HG03354 (cell line): ENCODE data around the gene SWSAP1.
A peak's percentile ranks its signal among the peaks of the same experiment; 100 is the strongest.
"Not testable (repeated sequence)": the region's sequence is repeated elsewhere in the genome, so short reads cannot be mapped to it uniquely, and the experiment has no call there.

Experiments used
- ATAC-seq: cut with Tn5 transposase; IDR thresholded peaks from one replicate; pipeline ENCODE4 v1.9.1; 2021; ENCODE audit warnings: mild to moderate bottlenecking; ENCODE audit not compliant: unreplicated experiment, poor library complexity, severe bottlenecking

Gene SWSAP1

DNA sequence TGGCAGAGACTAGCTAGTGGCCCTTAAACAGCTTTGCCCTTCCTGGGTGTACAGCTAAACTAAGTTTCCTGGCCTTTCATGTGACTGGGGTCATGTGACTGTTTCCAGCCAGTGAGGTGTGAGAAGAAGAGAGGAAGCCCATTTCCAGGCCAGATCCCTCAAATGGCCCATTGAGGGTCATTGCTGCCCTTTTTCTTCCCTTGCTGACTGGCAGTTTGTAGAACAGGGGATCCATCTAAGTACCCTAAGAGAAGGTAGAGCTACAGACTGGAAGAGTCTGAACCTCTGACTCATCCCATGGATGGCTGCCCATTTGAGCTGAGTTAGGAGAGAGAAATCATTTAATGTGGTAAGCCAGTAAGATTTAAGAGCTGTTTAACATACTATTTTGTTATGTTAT is 2.8 kb downstream of the SWSAP1 start:
- no peak for ATAC-seq

DNA sequence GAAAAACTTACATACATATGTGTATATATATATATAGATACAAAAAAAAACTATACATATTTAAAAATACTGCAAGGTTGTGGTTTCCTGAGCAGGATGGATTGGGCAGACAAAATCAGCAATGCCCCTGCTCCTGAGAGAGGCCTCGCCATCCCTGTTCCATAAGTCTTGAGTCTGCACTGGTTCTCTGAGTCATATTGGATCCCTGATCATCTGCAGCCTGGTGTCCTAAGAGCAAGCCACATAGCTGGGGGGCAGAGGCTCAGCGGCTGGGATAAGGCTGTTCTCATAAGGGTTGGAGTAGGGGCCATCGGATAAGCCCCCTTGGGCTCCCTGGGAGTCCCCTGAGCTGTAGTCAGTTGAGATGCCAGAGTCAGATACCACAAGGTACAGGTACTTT is 3.3 kb downstream of the SWSAP1 start:
- no peak for ATAC-seq

DNA sequence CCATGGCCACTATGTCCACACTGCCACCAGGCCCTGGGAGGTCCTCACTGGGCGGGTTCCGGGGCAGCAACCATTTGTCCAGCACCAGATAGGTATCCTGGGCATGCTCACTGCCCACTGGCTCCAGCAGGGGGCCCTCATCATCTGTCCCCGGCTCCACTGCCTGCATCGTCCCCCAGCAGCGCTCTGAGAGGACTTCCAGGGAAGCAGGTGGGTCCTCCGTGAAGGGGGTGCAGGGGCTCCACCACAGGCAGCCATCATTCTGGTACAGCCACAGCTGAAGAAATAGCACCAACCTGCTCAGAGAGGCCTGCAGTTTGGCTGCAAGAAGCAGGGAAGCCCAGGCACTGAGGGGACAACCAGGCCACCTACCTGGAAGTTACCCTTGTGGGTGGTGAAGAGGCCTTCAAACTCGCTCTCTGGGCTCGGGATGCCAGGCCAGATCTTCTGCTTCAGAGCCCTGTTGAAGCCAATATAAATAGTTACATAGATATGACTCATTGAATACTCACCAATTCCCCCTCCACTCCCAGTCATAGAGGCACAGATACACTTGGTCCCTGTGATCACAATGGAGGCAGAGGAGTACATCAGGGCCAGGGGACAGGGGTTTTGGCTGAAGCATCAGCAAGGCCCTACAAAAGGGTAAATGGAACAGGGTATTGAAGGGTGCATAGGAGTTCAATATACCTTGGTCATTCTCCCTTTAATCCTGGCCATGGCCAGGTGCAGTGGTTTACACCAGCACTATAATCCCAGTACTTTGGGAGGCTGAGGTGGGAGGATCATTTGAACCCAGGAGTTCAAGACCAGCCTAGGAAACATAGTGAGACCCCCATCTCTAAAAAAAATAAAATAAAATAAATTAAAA is 4.1 kb downstream of the SWSAP1 start:
- no peak for ATAC-seq

DNA sequence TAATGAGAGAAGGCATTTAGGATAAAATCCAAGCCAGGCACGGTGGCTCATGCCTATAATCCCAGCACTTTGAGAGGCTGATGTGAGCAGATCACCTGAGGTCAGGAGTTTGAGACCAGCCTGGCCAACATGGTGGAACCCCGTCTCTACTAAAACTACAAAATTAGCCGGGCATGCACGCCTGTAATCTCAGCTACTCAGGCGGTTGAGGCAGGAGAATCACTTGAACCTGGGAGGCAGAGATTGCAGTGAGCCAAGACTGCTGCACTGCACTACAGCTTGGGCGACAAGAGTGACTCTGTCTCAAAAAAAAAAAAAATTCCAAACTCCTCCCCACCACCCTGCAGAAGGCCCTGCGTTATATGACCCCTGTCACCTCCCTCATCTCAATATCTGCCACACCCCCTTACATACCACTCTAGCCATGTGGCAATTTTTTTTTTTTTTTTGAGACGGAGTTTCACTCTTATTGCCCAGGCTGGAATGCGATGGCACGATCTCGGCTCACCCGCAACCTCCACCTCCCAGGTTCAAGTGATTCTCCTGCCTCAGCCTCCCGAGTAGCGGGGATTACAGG is 4.9 kb downstream of the SWSAP1 start:
- not testable (repeated sequence) for ATAC-seq

DNA sequence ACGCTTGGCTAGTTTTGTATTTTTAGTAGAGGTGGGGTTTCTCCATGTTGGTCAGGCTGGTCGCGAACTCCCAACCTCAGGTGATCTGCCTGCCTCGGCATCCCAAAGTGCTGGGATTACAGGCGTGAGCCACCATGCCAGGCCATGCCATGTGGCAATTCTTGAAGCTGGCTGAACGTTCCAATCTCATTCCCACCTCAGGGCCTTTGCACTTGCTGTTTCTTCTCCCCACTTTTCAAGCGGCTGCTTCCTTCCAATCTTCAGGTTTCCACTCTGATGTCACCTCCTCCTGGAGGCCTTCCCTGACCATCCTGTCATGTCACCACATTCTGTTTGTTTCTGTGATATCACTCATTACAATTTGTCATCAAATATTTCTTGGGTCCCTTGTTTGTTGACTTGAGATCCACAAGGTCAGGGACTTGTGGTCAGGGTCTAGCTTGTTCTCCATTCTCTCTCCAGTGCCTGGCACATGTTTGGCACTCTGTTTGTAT is 5.4 kb downstream of the SWSAP1 start:
- no peak for ATAC-seq

DNA sequence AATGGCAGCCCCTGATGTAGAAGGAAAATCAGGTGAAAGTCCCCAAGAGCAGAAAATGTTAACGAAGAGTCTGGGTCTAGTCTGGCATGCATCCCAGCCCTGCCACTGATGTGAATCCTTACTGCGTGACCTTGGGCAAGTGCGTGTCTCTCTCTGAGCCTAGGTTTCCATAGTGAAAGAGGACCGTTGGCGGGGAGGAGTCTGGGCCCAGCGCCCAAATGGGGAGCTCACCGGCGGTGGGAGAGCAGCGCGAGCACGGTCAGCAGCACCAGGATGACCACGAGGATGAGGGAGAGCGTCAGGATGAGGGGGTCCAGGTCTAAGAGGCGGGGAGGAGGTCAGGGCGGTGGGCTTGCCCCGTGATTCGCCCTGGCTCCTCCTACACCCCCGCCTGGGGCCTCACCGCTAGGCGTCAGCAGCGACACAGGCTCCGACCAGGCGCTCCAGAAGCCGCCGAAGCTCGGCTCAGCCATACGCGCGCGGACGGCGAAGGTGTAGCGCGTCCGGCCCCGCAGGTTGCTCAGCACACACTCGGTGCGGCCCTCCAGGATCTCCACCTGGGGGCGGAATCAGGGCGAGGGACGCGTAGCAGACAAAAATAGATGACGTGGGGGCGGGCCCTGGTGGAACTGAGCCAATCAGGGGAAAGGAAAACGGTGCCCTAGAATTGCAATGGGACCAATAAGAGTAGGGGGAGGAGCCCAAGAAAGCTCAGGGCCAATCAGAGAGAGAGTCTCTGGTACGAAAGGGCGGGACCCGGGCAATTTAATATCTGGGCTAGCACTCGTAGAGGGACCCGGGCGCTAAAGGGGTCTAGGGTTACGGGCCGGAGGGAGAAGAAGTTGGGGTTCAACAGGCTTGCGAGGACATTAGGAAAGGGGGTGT is 6.4 kb downstream of the SWSAP1 start:
- ATAC-seq: peak; percentile 85

DNA sequence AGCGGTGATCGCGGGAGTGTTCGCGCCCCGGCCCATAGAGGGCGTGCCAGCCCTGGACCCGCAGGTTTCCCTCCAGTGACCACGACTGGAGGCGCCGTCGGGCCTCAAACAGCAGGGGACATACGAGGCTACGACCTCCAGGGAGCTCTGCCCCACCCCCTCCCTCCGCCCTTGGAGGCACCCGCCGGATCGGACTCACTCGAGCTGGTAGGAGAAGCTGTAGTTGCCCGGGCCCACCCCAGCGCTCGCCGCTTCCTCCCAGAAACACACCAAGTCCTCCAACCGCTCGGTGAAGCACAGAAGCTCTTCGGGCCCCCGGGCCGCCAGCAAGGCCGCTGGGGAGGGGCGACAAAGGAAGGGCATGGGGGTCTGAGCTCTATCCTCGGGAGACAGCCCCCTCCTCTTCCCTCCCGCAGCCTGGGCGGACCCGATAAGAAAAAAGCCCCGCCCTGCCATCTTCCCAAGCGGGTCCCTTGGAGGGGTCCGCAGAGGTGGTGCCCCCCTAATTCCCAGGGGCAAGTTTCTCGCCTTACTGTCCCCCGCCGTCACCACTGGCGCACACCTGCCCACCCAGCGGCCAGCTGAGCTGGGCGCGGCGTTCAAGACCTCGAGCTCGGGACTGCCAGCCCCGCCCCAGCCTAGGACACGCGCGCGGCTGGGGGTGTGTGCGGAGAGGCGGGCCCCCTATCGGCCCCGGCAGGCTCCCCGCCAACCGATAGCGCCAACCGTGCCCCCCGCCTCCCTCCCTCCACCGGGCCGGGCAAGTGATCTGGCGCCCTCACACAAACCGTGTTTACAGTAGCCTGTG is 8.6 kb downstream of the SWSAP1 start:
- no peak for ATAC-seq

DNA sequence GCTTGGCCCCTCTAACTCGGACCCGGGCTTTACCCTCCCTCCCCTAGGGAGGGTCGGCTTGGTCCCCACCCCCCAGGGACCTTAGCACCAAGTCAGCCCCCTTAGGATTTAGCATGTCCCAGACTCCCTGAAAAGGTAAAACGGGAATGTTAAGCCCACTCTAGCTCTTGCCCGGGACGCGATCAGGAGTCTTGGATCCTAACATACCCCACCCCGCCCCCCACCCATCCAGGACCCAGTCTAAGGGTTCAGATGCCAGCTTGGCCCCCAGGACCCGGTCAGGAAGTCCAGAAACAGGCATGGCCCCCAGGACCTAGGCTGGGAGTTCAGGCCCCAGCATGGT is 9.2 kb downstream of the SWSAP1 start:
- no peak for ATAC-seq

DNA sequence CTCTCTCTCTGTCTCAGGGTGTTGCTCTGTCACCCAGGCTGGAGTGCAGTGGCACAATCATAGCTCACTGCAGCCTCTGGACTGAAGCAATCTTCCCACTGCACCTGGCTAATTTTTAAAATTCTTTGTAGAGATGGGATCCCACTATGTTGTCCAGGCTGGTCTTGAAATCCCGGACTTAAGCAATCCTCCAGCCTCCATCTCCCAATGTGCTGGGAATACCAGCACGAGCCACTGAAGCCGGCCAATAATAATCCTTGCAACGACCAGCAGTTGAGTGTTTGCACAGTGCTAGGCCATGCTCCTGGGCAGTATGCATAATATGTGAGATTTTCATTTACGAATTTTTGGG is 10.3 kb downstream of the SWSAP1 start:
- no peak for ATAC-seq

DNA sequence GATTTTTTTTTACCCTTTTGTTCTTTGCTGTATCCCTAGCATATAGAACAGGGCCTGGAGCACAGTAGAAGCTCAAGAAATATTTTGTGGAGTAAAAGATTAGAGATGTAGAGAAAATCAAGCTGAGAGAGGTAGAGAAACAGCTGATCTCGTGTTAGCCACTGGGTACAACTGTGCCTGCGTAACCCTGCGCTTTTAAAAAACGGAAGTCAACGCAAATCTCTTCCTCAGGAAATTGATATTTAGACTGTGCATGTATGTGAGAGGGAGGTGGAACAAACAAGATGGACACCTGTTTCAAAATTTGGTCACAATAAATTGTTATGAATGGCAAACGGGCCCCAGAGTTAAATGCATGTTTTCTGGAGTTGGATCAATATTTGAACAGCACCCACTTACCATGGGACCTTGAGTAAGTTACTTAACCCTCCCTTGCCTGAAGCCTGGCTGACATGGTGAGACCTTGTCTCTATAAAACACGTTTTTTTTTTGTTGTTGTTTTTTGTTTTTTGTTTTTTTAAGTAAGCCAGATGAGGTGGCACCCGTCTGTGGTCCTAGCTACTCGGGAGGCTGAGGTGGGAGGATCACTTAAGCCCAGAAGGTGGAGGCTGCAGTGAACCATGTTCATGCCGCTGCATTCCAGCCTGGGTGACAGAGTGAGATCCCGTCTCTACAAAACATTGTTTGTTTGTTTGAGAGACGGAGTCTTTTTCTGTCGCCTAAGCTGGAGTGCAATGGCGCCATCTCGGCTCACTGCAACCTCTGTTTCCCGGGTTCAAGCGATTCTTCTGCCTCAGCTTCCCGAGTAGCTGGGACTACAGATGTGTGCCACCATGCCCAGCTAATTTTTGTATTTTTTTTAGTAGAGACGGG is 12.9 kb downstream of the SWSAP1 start:
- ATAC-seq: no peak

DNA sequence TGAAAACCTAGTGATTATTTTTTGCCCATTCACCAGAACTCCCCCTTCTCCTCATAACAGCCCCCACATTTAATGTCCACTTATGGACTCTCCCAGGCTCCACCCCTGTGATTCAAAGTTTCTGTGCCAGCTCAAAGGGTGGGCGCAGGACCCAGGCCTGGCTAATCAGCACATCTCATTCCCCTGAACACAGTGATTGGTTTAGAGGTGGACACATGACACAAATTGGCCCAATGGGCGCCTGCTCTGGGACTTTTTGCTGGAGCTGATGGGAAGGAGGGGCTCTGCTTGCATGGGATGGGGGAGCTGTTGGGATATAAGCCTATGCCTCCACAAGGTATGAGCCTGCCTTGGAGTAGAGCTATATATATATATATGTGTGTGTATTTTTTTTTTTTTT is 15.9 kb downstream of the SWSAP1 start:
- ATAC-seq: no peak

DNA sequence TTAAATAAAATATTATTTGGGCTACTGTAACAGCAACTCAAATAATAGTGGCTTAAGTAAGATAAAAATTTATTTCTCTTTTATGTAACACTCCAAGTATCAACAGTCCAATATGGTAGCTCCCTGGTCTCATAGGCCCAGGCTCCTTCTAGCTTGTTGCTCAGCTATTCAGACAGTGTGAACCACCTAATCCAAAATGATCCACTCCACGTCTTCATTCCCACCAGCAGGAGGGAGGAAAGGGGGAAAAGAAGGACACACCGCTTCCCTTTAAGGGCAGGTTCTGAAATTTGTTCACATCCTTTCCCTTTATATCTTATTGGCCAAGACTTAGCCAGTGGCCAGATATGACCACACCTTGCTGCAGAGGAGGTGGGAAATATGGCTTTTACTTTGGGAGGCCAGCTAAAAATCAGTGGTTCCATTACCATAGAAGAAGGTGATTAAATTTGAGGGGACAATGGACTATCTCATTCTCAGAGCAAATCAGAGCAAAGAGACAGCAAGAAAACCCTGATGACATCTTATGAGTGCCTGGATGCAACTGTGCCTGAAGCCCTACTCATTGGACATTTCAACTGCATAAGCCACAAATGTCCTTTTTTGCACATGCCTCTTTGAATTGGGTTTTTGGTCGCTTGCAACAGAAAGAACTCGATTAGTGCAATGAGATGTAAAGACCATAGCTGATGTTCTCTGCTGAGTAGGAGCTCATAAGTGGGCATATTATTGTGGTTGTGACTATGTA is 16.6 kb downstream of the SWSAP1 start:
- no peak for ATAC-seq

DNA sequence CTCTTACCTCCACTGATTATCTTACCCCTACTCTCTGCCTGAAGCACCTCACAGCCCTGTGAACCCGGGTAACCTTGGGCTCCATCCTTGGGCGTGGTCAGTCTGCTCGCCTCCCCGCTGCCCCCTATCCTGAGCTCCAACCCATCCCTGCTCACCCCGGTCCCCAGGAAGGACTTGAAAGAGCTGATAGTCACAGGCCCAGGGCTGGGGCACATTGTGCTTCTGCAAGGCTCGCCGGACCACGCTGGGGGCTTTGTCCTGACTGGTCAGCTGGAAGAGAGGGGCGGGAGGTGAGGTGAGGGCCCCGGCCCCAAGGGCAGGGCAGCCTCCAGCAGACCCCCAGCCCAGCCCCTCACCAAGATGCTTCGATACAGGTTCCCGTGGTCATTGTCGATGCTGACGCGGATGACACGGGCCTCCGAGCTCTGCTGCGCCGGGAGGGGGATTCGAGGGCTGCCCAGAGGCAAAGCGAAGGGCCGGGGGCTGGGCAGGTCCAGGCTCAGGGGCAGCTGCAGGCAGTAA is 22.7 kb downstream of the SWSAP1 start:
- ATAC-seq: no peak

DNA sequence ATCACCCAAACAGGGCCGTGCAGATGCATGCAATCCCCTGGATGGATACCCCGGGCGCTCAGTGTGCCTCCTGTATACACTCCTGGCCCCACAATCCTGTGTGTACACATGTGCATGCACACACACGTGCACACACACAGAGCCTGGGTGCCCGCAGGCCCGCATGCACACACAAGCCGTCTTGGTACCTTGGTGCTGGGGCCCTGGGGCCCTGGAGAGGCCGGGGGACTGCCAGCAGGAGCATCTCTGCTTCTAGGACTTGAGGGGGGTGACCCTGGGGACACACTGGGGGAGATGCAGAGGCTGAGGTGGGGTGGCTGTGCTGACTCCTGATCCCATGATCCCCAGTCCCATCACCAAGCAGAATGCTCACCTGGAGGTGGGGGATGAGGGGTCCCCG is 25.2 kb downstream of the SWSAP1 start:
- no peak for ATAC-seq

DNA sequence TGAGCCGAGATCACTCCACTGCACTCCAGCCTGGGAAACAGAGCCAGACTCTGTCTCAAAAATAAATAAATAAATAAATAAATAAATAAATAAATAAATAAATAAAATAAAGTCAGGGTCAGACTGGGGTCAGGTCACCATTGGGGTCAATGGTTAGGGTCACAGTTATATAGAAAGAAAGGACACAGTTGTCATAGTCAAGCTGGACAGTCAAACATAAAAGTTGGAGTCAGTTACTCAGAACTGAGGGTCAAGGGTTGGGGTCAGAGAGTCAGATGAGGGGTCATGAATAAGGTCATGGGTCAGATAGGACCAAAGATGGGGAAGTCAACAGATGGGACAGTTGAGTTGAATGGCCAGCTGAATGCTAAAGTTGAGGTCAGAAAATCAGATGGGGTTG is 26.3 kb downstream of the SWSAP1 start:
- no peak for ATAC-seq

DNA sequence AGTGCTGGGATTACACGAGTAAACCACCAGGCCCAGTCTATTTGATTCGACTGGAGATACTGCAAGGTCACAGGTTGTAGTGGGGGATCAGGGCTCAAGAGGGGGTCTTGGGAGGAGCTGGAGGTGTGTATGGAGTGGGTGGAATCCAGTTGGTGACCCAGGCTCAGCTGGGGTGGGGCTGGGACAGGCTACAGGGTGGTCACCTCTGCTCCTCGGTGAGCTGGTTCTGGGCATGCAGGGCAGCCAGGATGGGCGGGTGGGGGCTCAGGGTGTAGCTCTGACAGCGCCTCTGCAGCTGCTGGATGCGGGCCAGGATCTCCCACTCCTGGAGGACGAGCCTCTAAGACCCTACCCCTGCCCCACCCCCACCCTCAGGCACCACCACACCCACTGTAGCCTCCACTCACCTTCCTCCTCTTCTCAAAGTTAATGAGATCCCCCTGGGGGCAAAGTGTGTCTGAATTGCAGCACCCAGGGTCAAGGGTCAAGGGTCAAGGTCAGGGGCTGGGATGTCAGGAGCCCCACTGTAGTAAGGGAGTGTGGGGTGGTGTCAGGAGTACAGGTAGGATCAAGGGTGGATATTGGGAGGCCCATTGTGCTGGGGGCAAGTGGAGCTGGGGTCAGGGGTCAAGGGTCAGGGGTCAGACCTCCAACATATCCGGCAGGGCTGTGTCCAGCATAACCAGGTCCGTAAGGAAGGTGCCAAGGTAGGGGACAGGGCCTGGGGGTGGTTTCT is 27.5 kb downstream of the SWSAP1 start:
- no peak for ATAC-seq

DNA sequence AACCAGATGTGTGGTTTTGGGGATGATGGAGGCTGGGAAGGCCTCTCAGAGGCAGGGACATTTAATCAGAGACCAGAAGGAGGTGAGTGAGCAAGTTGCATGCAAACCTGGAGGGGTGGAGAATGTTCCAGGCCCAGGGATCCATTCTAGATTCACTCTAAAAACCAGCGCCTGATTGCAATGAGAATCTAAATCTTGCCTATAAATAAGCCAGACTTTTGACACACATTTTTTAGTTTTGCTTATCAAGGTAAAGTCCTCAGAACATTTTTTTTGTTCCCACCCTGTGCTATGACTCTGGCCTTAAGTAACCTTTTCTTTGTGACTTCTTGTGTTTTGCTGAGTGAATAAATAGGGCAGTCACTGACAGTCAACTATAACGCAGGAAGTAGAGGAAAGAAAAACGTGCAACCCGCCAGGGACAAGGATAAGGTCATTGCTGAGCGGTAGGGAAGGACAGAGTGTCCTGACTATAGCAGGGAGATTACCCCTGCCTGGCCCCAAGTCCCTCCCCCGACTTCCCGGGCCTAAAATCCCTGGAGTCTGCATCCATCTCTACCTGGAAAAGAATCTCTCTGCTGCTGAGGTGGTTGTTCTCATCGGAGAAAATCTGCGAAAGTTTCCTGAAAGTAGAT is 30.2 kb downstream of the SWSAP1 start:
- no peak for ATAC-seq
